ENCODE data around the gene NEURL3.

The NEURL3 gene

GRCh38 chr2:96523659-96524481, 18.7 kb upstream of the NEURL3 start:
- peaks cover 16% of the 10 kb centered on the region for H3K4me1 ChIP-seq (ENCODE audit: insufficient read depth, low read length, poor library complexity, severe bottlenecking)
- TF ChIP-seq CTCF (conservative IDR thresholded peaks at IDR 0.05; ENCODE audit: low read length) (no peak), EZH2phosphoT487 (IDR thresholded peaks at IDR 0.05; ENCODE audit: borderline replicate concordance) (no peak)
- H3K79me2 ChIP-seq (ENCODE audit: insufficient read depth, low read length) = no peaks in the 10 kb centered on the region
- no peaks in the 10 kb centered on the region for H3K9me2 ChIP-seq (replicated peaks; ENCODE audit: low read depth, low read length)
- H3K4me3 ChIP-seq (ENCODE audit: low read length, poor library complexity, severe bottlenecking) = no peak overlapping the region
- H3K9me3 ChIP-seq (ENCODE audit: insufficient read depth, low read depth, low read length) = no peaks in the 10 kb centered on the region
- H4K20me1 ChIP-seq (ENCODE audit: insufficient read depth, low read length, poor library complexity, severe bottlenecking) = no peaks in the 10 kb centered on the region
- H3K4me2 ChIP-seq (ENCODE audit: low read depth, low read length, poor library complexity, severe bottlenecking) = no peak overlapping the region
- no peaks in the 10 kb centered on the region for H3K36me3 ChIP-seq (ENCODE audit: insufficient read depth, low read length)
- no peaks in the 10 kb centered on the region for H3K27me3 ChIP-seq (ENCODE audit: insufficient read depth, low read length, poor library complexity, severe bottlenecking)
- H3K9ac ChIP-seq (ENCODE audit: low read depth, low read length, poor library complexity, severe bottlenecking) = no peak overlapping the region
- H2AFZ ChIP-seq (ENCODE audit: low read length) = no peak overlapping the region
- H3F3A ChIP-seq (ENCODE audit: low read depth) = peaks cover 6% of the 10 kb centered on the region; the same call in 1 of the 2 replicates

GRCh38 chr2:96522304-96523203, 17.4 kb upstream of the NEURL3 start:
- H3K9me2 ChIP-seq (replicated peaks; ENCODE audit: low read depth, low read length) = no peaks in the 10 kb centered on the region
- no peaks in the 10 kb centered on the region for H3K36me3 ChIP-seq (ENCODE audit: insufficient read depth, low read length)
- peaks cover 5% of the 10 kb centered on the region for H3K4me1 ChIP-seq (ENCODE audit: insufficient read depth, low read length, poor library complexity, severe bottlenecking)
- no peaks in the 10 kb centered on the region for H3K27me3 ChIP-seq (ENCODE audit: insufficient read depth, low read length, poor library complexity, severe bottlenecking)
- H3K4me2 ChIP-seq (ENCODE audit: low read depth, low read length, poor library complexity, severe bottlenecking) = no peak overlapping the region
- no peaks in the 10 kb centered on the region for H4K20me1 ChIP-seq (ENCODE audit: insufficient read depth, low read length, poor library complexity, severe bottlenecking)
- TF ChIP-seq CTCF (conservative IDR thresholded peaks at IDR 0.05; ENCODE audit: low read length) (no peak), EZH2phosphoT487 (IDR thresholded peaks at IDR 0.05; ENCODE audit: borderline replicate concordance) (no peak)
- no peaks in the 10 kb centered on the region for H3K79me2 ChIP-seq (ENCODE audit: insufficient read depth, low read length)
- no peak overlapping the region for H3K4me3 ChIP-seq (ENCODE audit: low read length, poor library complexity, severe bottlenecking)
- H3K9me3 ChIP-seq (ENCODE audit: insufficient read depth, low read depth, low read length) = 0 out of 2 replicates have a peak, but pooled peaks cover under 1% of the 10 kb centered on the region
- H3K9ac ChIP-seq (ENCODE audit: low read depth, low read length, poor library complexity, severe bottlenecking) = no peak overlapping the region
- H2AFZ ChIP-seq (ENCODE audit: low read length) = no peak overlapping the region; the same call in 1 of the 2 replicates
- H3F3A ChIP-seq (ENCODE audit: low read depth) = no peaks in the 10 kb centered on the region

- Histone ChIP-seq H3K79me2 (ENCODE audit: insufficient read depth, low read length) (no peaks in the 10 kb centered on the region), H3K36me3 (ENCODE audit: insufficient read depth, low read length) (no peaks in the 10 kb centered on the region), H2AFZ (ENCODE audit: low read length) (peak overlapping the region; percentile 73), H3K4me2 (ENCODE audit: low read depth, low read length, poor library complexity, severe bottlenecking) (no peak overlapping the region), H4K20me1 (ENCODE audit: insufficient read depth, low read length, poor library complexity, severe bottlenecking) (no peaks in the 10 kb centered on the region), H3K27me3 (ENCODE audit: insufficient read depth, low read length, poor library complexity, severe bottlenecking) (no peaks in the 10 kb centered on the region), H3K9ac (ENCODE audit: low read depth, low read length, poor library complexity, severe bottlenecking) (no peak overlapping the region), H3F3A (ENCODE audit: low read depth) (no peaks in the 10 kb centered on the region), H3K4me3 (ENCODE audit: low read length, poor library complexity, severe bottlenecking) (no peak overlapping the region), H3K9me3 (ENCODE audit: insufficient read depth, low read depth, low read length) (peaks cover 7% of the 10 kb centered on the region; the same call in 1 of the 2 replicates), H3K9me2 (replicated peaks; ENCODE audit: low read depth, low read length) (no peaks in the 10 kb centered on the region), H3K4me1 (ENCODE audit: insufficient read depth, low read length, poor library complexity, severe bottlenecking) (no peaks in the 10 kb centered on the region)
- TF ChIP-seq CTCF (conservative IDR thresholded peaks at IDR 0.05; ENCODE audit: low read length) = no peak
- no peak for TF ChIP-seq EZH2phosphoT487 (IDR thresholded peaks at IDR 0.05; ENCODE audit: borderline replicate concordance)
These were observed 16.1 kb upstream of the NEURL3 start for GRCh38 chr2:96521219-96521618.
